GM21390 (cell line): ENCODE measurements around the gene CXXC5.
"Not testable (repeated sequence)": the region's sequence is repeated elsewhere in the genome, so short reads cannot be mapped to it uniquely, and the experiment has no call there.

Source experiments
- ATAC-seq: cut with Tn5 transposase; IDR thresholded peaks from one replicate; pipeline ENCODE4 v1.9.1; 2021; ENCODE audit not compliant: unreplicated experiment

Gene CXXC5

GRCh38 chr5:139708877-139709581 lies 60.9 kb downstream of the CXXC5 start:
- ATAC-seq = no peak

GRCh38 chr5:139709582-139710318 lies 61.6 kb downstream of the CXXC5 start:
- ATAC-seq = no peak

DNA sequence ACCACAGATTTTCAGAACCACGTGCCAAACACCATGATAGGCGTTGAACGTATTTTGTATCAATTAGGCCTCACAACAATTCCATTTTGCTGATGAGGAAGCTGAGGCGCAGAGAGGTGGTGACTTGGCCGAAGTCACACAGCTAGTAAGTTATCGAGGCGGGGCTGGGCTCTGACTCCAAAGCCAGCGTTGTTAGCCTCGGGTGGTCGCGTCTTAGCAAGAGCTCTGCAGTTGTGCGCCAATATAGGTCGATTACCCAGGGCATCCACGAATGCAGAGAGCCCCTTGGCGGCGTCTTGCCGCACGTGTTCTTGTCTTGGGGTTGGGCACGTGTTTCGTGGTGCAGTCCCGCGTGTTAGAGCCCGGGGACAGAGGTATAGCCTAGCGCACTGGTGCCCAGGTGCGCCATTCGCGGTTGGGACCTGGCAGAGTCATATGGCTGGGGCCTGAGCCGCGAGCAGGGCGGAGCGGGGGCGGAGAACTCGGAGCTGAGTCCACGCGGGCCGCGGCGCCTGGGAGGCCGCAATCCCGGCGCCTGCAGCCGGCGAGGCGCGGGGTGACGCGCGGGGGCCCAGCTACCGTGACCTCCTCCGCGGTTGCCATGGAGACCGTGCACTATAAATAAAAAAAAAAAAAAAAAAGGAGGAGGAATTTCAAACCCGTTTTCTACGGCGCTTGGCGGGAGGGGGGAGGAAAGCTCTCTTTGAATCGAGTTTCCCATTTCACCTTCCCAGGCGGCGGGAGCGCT lies 62.3 kb downstream of the CXXC5 start:
- ATAC-seq = no peak

DNA sequence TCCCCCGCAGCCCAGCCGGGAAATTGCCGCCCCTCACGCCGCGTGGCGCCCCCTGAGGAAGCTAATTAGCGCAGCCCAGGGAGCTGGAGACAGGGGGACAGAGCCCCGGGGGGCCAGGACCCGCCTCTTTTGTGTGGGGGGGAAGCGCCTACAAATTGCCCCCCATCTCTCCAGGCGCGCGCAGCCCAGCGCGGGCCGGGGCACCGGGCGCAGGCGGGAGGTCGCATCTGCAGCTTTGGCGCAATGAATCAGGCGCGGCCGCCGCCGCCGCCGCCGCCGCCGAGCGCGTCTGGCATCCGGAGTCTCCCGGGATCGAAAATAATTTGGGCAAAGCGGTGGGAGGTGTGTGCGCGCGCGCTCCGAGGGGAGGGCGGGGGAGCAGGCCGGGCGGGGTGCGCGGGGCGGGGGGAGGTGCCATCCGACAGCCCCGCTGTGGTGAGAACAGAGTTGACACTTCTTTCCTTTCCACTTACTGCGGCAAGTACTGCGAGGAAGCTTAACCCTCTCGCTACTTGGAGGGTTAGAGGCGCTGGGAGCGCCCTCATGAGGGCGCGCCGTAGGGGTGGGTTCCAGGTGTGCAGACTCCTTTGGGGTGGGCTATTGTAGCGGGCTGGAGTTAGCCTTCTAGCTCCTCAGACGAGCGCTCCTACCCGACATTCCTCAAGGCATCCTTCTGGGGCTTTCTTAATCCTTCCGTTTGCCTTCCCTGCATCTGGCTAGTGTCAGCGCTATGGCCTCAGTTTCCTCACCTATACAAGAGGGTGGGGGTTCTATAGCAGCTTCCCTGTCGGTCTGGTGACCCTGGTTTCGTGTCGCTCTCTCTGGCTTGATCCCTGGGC lies 63.1 kb downstream of the CXXC5 start:
- ATAC-seq = no peak

- no peak for ATAC-seq
These were observed 63.7 kb downstream of the CXXC5 start for GRCh38 chr5:139711906-139712224.

DNA sequence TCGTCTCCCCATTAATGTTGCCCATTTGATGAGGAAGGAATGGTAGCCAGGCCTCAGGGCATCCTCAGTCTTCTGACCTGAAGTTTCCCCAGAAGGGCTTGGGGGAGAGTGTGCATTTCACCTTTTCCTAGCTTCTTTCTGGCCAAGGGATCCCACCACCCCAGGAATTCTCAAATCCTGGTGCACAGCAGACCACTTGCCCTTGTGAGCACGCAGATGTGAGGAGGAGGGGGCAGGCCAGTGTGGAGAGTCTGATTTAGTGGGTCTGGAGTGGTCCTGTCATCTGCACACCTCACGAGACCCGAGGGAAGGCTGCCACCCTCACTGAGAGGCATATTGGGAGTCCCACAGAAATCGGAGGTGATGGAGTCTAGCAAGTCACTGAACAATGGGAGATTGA lies 64.3 kb downstream of the CXXC5 start:
- no peak for ATAC-seq

GRCh38 chr5:139713898-139714297 lies 65.7 kb downstream of the CXXC5 start:
- not testable (repeated sequence) for ATAC-seq

GRCh38 chr5:139717221-139717620 lies 69.1 kb downstream of the CXXC5 start:
- no peak for ATAC-seq

DNA sequence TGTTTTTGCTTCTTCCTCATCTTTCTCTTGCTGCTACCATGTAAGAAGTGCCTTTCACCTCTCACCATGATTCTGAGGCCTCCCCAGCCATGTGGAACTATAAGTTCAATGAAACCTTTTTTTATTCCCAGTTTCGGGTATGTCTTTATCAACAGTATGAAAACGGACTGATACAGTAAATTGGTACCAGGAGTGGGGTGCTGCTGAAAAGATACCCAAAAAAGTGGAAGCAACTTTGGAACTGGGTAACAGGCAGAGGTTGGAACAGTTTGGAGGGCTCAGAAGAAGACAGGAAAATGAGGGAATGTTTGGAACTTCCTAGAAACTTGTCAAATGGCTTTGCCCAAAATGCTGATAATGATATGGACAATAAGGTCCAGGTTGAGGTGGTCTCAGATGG lies 70.3 kb downstream of the CXXC5 start:
- ATAC-seq = not testable (repeated sequence)

GRCh38 chr5:139719970-139720369 lies 71.8 kb downstream of the CXXC5 start:
- ATAC-seq = not testable (repeated sequence)

- ATAC-seq = no peak
These were observed 75.9 kb downstream of the CXXC5 start for GRCh38 chr5:139723986-139724587.

DNA sequence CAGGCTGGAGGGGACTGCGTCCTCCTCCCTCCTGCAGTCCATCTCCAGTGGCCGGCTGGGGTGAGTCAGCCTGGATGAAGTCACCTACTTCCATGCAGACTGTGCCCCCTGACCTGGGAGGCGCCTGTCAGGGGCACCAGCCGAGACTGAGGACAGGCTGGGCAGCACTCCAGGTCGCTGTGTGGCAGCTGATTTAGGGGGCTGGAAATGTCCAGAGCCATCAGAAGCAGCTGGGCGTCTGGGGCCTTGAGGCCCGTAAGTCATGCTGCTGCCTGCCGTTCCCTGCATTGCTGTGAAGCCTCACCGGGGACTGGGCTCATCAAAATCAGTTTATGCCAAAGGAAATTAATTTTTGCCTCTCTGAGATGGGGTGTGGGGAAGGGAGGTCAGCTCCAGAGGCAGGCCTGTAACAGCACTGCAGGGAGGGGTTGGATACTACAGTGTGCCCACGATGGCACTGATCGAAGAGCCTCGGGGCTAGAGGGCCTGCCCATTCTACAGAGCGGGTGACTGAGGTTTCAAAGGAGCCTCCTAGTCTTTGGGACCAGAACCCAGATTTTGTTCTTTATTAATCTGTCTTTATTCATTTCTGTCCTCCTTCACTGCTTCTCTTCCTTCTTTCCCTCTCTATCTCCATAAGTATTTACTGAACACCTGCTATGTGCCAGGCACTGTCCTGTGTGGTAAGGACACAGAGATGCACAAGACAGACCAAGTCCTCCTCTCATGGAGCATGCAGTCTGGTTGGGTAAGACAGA lies 77.1 kb downstream of the CXXC5 start:
- no peak for ATAC-seq

DNA sequence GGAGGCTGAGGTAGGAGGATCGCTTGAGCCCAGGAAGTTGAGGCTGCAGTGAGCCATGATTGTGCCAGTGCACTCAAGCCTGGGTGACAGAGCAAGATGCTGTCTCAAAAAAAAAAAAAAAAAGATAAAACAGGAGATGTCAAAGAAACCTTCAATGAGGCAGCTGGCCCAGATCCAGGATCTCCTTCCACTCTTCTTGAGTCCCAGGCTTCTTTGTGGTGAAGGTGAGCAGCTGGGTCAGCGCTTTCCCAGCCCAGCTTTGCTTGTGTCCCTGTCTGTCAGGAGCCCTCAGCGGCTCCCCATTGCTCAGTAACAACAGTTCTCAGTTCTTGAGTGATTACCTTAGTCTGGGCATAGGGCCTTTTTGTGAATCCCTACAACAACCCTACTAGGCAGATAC lies 78.1 kb downstream of the CXXC5 start:
- no peak for ATAC-seq

GRCh38 chr5:139727615-139728014 lies 79.5 kb downstream of the CXXC5 start:
- ATAC-seq = not testable (repeated sequence)

- no peak for ATAC-seq
These were observed 83.1 kb downstream of the CXXC5 start for GRCh38 chr5:139731281-139731680.

GRCh38 chr5:139732019-139732418 lies 83.9 kb downstream of the CXXC5 start:
- no peak for ATAC-seq

DNA sequence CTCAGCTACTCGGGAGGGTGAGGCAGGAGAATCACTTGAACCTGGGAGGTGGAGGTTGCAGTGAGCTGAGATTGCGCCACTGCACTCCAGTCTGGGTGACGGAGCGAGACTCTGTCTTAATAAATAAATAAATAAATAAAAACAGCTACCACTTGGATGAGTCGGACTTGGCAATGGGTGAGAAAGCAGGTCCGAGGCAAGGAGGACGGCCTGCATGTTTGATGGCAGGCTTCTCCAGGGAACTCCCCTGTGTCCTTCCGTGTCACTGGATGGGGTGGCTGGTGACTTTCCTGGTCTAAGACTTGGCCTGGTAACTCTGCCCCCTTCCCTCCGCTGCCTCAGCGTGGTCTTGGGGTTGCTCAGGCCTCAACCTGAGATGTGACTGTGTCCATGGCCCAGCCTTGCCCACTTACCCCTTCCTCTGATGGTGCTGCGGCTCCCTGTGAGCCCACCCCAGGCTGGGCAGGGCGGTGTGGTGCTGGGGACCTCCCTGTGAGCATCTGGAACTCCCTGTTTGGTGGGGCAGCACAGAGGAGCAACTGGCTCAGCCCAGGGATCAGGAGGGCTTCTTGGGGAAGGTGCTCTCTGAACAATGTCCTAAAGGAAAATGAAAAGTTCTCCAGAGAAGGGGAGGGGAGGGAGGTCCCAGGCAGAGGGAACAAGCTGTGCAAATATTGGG lies 85.0 kb downstream of the CXXC5 start:
- ATAC-seq = no peak
